Hepatocyte (in vitro differentiated cells): ENCODE results near the gene ZNF462. TPM values are rescaled to one million over a fixed set of nuclear protein-coding genes. Genes with fewer than 3 reads are reported as not detected.

ENCODE experiments used
- DNase-seq: peaks from one replicate; pipeline ENCODE4 v3.0.0-alpha.2; 2016; ENCODE audit warnings: low spot score
- H2AFZ ChIP-seq: fragments of 200-600 bp; sonication (generic); 2 replicates; pipeline ENCODE4 v1.6.0; 2016; ENCODE audit warnings: antibody characterized with exemption, mild to moderate bottlenecking
- H3K27ac ChIP-seq: fragments of 200-600 bp; sonication (generic); 2 replicates; pipeline ENCODE4 v1.5.1; 2016; ENCODE audit warnings: mild to moderate bottlenecking
- H3K27me3 ChIP-seq: fragments of 200-600 bp; sonication (generic); 2 replicates; pipeline ENCODE4 v1.6.1; 2016
- H3K36me3 ChIP-seq: fragments of 200-600 bp; sonication (generic); replicated peaks from 2 replicates; pipeline ENCODE4 v1.5.1; 2016; ENCODE audit warnings: low read depth; ENCODE audit not compliant: insufficient read depth
- H3K4me1 ChIP-seq: fragments of 200-600 bp; sonication (generic); 2 replicates; pipeline ENCODE4 v1.5.1; 2016; ENCODE audit warnings: mild to moderate bottlenecking, moderate library complexity; ENCODE audit not compliant: insufficient read depth
- H3K4me2 ChIP-seq: fragments of 200-600 bp; sonication (generic); 2 replicates; pipeline ENCODE4 v1.6.0; 2016
- H3K4me3 ChIP-seq: fragments of 200-600 bp; sonication (generic); 2 replicates; pipeline ENCODE4 v1.5.1; 2016; ENCODE audit warnings: mild to moderate bottlenecking
- H3K79me2 ChIP-seq: fragments of 200-600 bp; sonication (generic); 2 replicates; pipeline ENCODE4 v1.6.0; 2017; ENCODE audit warnings: mild to moderate bottlenecking
- H3K9me2 ChIP-seq: fragments of 200-600 bp; sonication (generic); replicated peaks from 2 replicates; pipeline ENCODE4 v1.6.0; 2017; ENCODE audit warnings: mild to moderate bottlenecking; ENCODE audit not compliant: insufficient read depth
- H3K9me3 ChIP-seq: fragments of 200-600 bp; sonication (generic); 2 replicates; pipeline ENCODE4 v1.5.1; 2016; ENCODE audit warnings: low read depth, mild to moderate bottlenecking
- H4K20me1 ChIP-seq: fragments of 200-600 bp; sonication (generic); 2 replicates; pipeline ENCODE4 v1.6.0; 2016; ENCODE audit warnings: mild to moderate bottlenecking; ENCODE audit not compliant: insufficient read depth, poor library complexity, severe bottlenecking
- CTCF ChIP-seq: fragments of 200-600 bp; sonication (generic); IDR thresholded peaks from 2 replicates; pipeline ENCODE4 v1.5.1; 2016; ENCODE audit warnings: antibody characterized with exemption, mild to moderate bottlenecking; ENCODE audit not compliant: poor library complexity
- EZH2 ChIP-seq: fragments of 200-600 bp; sonication (generic); IDR thresholded peaks from 2 replicates; pipeline ENCODE4 v1.6.1; 2016; ENCODE audit warnings: antibody characterized with exemption, mild to moderate bottlenecking, borderline replicate concordance
- EZH2phosphoT487 ChIP-seq: fragments of 200-600 bp; sonication (generic); IDR thresholded peaks from one replicate; pipeline ENCODE4 v1.6.1; 2018; ENCODE audit warnings: antibody characterized with exemption, mild to moderate bottlenecking, low read depth, moderate library complexity; ENCODE audit not compliant: unreplicated experiment, severe bottlenecking
- WGBS: methylation state at CpG from one replicate; pipeline ENCODE4 v1.1.6; 2016; ENCODE audit warnings: low lambda C conversion rate; ENCODE audit errors: missing lambda C conversion rate; 5-methylcytosine and 5-hydroxymethylcytosine counted together
- polyA plus RNA-seq: library from polyadenylated mRNA; unstranded; fragments of >200 nt; fragmentation: Nextera tagmentation; extraction: Ambion mirVana; gene quantifications from 2 replicates; pipeline ENCODE4 v1.2.1, GENCODE V29; 2016
- total RNA-seq: library from RNA; depleted of rRNA; stranded (reverse); fragments of >200 nt; gene quantifications from 2 replicates; pipeline ENCODE4 v1.2.3, GENCODE V29; 2014

Gene ZNF462
- total and polyA plus RNA-seq, 2 experiments from 2014 or later, result 7.8 to 27.5 TPM

GRCh38 chr9:106875529-106875928, 12.6 kb downstream of the ZNF462 start:
- no peak for TF ChIP-seq EZH2
- no peak for TF ChIP-seq EZH2phosphoT487
- no peak for TF ChIP-seq CTCF
- no peaks in the 10 kb centered on the region for H3K9me3 ChIP-seq
- no peak overlapping the region for H3K4me3 ChIP-seq
- no peak overlapping the region for H3K27ac ChIP-seq
- no peaks in the 10 kb centered on the region for H3K36me3 ChIP-seq
- no peak overlapping the region for H3K4me2 ChIP-seq
- no peaks in the 10 kb centered on the region for H3K27me3 ChIP-seq
- no peak for DNase-seq
- 77% methylated on average over 3 of the region's 3 CpGs for WGBS
- no peaks in the 10 kb centered on the region for H3K9me2 ChIP-seq
- H2AFZ ChIP-seq, result no peak overlapping the region
- peaks cover 25% of the 10 kb centered on the region for H3K4me1 ChIP-seq
- H3K79me2 ChIP-seq, result peaks cover 96% of the 10 kb centered on the region
- peaks cover 36% of the 10 kb centered on the region for H4K20me1 ChIP-seq

GRCh38 chr9:106877345-106877744, 14.4 kb downstream of the ZNF462 start:
- H3K27ac ChIP-seq, result no peak overlapping the region

GRCh38 chr9:106878081-106878837, 15.3 kb downstream of the ZNF462 start:
- TF ChIP-seq EZH2 (no peak), CTCF (no peak), EZH2phosphoT487 (no peak)

More at GRCh38 chr9:106877345-106877744, 14.4 kb downstream of the ZNF462 start:
- Histone ChIP-seq H3K27me3 (no peaks in the 10 kb centered on the region), H2AFZ (no peak overlapping the region), H3K4me1 (peaks cover 32% of the 10 kb centered on the region), H3K4me2 (no peak overlapping the region), H3K9me2 (no peaks in the 10 kb centered on the region), H4K20me1 (peaks cover 36% of the 10 kb centered on the region), H3K9me3 (no peaks in the 10 kb centered on the region), H3K79me2 (peaks cover 96% of the 10 kb centered on the region), H3K4me3 (no peak overlapping the region), H3K36me3 (no peaks in the 10 kb centered on the region)
- DNase-seq, result no peak
- no peak for TF ChIP-seq EZH2
- no peak for TF ChIP-seq CTCF
- TF ChIP-seq EZH2phosphoT487, result no peak
- WGBS, result 96% methylated on average over 6 of the region's 6 CpGs

More at GRCh38 chr9:106878081-106878837, 15.3 kb downstream of the ZNF462 start:
- 53% methylated on average over 5 of the region's 5 CpGs for WGBS
- no peaks in the 10 kb centered on the region for H3K27me3 ChIP-seq
- H4K20me1 ChIP-seq, result peaks cover 39% of the 10 kb centered on the region
- H3K4me3 ChIP-seq, result no peak overlapping the region
- H3K36me3 ChIP-seq, result no peaks in the 10 kb centered on the region
- H3K79me2 ChIP-seq, result peaks cover 96% of the 10 kb centered on the region
- peak overlapping the region; percentile 68 for H3K27ac ChIP-seq
- DNase-seq, result no peak
- H3K4me1 ChIP-seq, result peaks cover 32% of the 10 kb centered on the region
- H3K9me2 ChIP-seq, result no peaks in the 10 kb centered on the region
- no peaks in the 10 kb centered on the region for H3K9me3 ChIP-seq
- H3K4me2 ChIP-seq, result peak overlapping the region; percentile 2
- H2AFZ ChIP-seq, result no peak overlapping the region
